GM19328 (cell line): ENCODE measurements around the gene ETV3L.
"Not testable (repeated sequence)": the region's sequence is repeated elsewhere in the genome, so short reads cannot be mapped to it uniquely, and the experiment has no call there.

Experiments used
- ATAC-seq: cut with Tn5 transposase; IDR thresholded peaks from one replicate; pipeline ENCODE4 v1.9.1; 2021; ENCODE audit warnings: mild to moderate bottlenecking, moderate library complexity; ENCODE audit not compliant: unreplicated experiment

The ETV3L gene

GRCh38 chr1:157084720-157085119, 14.9 kb downstream of the ETV3L start:
- no peak for ATAC-seq

GRCh38 chr1:157081707-157082106, 17.9 kb downstream of the ETV3L start:
- no peak for ATAC-seq

GRCh38 chr1:157080714-157081113, 18.9 kb downstream of the ETV3L start:
- no peak for ATAC-seq

GRCh38 chr1:157077394-157077793, 22.2 kb downstream of the ETV3L start:
- ATAC-seq, result no peak

- no peak for ATAC-seq
Observed at GRCh38 chr1:157073944-157074685, 25.5 kb downstream of the ETV3L start.

GRCh38 chr1:157069601-157070000, 30.0 kb downstream of the ETV3L start:
- no peak for ATAC-seq

- ATAC-seq, result not testable (repeated sequence)
Observed at GRCh38 chr1:157059241-157059640, 40.4 kb downstream of the ETV3L start.

- no peak for ATAC-seq
Observed at GRCh38 chr1:157056269-157056668, 43.3 kb downstream of the ETV3L start.

GRCh38 chr1:157055729-157056128, 43.9 kb downstream of the ETV3L start:
- not testable (repeated sequence) for ATAC-seq

- ATAC-seq, result no peak
Observed at GRCh38 chr1:157050836-157051235, 48.8 kb downstream of the ETV3L start.

- ATAC-seq, result no peak
Observed at GRCh38 chr1:157047062-157047410, 52.6 kb downstream of the ETV3L start.

- peak; percentile 50 for ATAC-seq
Observed at GRCh38 chr1:157045250-157046218, 54.1 kb downstream of the ETV3L start, which contains the start of gene ARHGEF11. Gene ARHGEF11, minus strand, starts transcription at chr1:157045742. Its CDS starts 1,412 bp downstream, at chr1:157044330.

- no peak for ATAC-seq
Observed at GRCh38 chr1:157044326-157044725, 55.3 kb downstream of the ETV3L start.

GRCh38 chr1:157043685-157044084, 55.9 kb downstream of the ETV3L start:
- no peak for ATAC-seq

- no peak for ATAC-seq
Observed at GRCh38 chr1:157042846-157043245, 56.8 kb downstream of the ETV3L start.
